HG03439 (cell line): ENCODE measurements around the gene CHRFAM7A.
"Not testable (repeated sequence)": the region's sequence is repeated elsewhere in the genome, so short reads cannot be mapped to it uniquely, and the experiment has no call there.

Experiments
- ATAC-seq: cut with Tn5 transposase; IDR thresholded peaks from one replicate; pipeline ENCODE4 v1.9.1; 2021; ENCODE audit warnings: mild to moderate bottlenecking, moderate library complexity; ENCODE audit not compliant: unreplicated experiment

CHRFAM7A gene

DNA sequence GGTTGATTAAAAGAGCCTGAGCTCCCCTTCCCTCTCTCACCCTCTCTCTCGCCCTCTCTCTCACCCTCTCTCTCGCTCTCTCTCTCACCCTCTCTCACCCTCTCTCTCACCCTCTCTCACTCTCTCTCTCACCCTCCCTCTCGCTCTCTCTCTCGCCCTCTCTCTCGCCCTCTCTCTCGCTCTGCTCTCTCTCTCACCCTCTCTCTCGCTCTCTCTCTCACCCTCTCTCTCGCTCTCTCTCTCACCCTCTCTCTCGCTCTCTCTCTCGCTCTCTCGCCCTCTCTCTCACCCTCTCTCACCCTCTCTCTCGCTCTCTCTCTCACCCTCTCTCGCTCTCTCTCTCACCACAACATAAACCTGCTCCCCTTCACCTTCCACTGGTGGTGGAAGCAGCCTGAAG is 67.2 kb downstream of the CHRFAM7A start:
- ATAC-seq = not testable (repeated sequence)

GRCh38 chr15:30321063-30321462 is 72.3 kb downstream of the CHRFAM7A start:
- ATAC-seq = not testable (repeated sequence)

- not testable (repeated sequence) for ATAC-seq
These were observed 77.6 kb downstream of the CHRFAM7A start for GRCh38 chr15:30315704-30316103.

- ATAC-seq = not testable (repeated sequence)
These were observed 82.8 kb downstream of the CHRFAM7A start for GRCh38 chr15:30310575-30310974.
